ENCODE measurements around the gene SH3PXD2A.

Gene SH3PXD2A, protein sequence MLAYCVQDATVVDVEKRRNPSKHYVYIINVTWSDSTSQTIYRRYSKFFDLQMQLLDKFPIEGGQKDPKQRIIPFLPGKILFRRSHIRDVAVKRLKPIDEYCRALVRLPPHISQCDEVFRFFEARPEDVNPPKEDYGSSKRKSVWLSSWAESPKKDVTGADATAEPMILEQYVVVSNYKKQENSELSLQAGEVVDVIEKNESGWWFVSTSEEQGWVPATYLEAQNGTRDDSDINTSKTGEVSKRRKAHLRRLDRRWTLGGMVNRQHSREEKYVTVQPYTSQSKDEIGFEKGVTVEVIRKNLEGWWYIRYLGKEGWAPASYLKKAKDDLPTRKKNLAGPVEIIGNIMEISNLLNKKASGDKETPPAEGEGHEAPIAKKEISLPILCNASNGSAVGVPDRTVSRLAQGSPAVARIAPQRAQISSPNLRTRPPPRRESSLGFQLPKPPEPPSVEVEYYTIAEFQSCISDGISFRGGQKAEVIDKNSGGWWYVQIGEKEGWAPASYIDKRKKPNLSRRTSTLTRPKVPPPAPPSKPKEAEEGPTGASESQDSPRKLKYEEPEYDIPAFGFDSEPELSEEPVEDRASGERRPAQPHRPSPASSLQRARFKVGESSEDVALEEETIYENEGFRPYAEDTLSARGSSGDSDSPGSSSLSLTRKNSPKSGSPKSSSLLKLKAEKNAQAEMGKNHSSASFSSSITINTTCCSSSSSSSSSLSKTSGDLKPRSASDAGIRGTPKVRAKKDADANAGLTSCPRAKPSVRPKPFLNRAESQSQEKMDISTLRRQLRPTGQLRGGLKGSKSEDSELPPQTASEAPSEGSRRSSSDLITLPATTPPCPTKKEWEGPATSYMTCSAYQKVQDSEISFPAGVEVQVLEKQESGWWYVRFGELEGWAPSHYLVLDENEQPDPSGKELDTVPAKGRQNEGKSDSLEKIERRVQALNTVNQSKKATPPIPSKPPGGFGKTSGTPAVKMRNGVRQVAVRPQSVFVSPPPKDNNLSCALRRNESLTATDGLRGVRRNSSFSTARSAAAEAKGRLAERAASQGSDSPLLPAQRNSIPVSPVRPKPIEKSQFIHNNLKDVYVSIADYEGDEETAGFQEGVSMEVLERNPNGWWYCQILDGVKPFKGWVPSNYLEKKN

GRCh38 chr10:103855424-103855823, at the start of gene SH3PXD2A:
Gene SH3PXD2A, minus strand, starts transcription at chr10:103855576. Its CDS starts 310 bp downstream, at chr10:103855266.
- Histone ChIP-seq H3K4me1 (ENCODE audit: control insufficient read depth, insufficient read depth, low read length) (peaks cover 17% of the 10 kb centered on the region; the same call in 1 of the 2 replicates), H3K9me3 (ENCODE audit: control insufficient read depth, insufficient read depth, low read depth, low read length) (no peaks in the 10 kb centered on the region), H3K9ac (ENCODE audit: low read length) (peak within 1 kb of the TSS; percentile 79), H3K27ac (ENCODE audit: low read depth, low read length) (no peak within 1 kb of the TSS; the same call in 1 of the 2 replicates), H3K4me3 (ENCODE audit: low read depth, low read length) (peak within 1 kb of the TSS; percentile 75), H3K36me3 (ENCODE audit: control insufficient read depth, insufficient read depth, low read length) (no peaks in the 10 kb centered on the region), H3K27me3 (ENCODE audit: control insufficient read depth, insufficient read depth, low read length) (peaks cover 32% of the 10 kb centered on the region; the same call in 1 of the 2 replicates)

- Histone ChIP-seq H3K4me3 (ENCODE audit: low read depth, low read length) (no peak overlapping the region), H3K27me3 (ENCODE audit: control insufficient read depth, insufficient read depth, low read length) (no peaks in the 10 kb centered on the region), H3K27ac (ENCODE audit: low read depth, low read length) (no peak overlapping the region), H3K4me1 (ENCODE audit: control insufficient read depth, insufficient read depth, low read length) (peaks cover 5% of the 10 kb centered on the region; the same call in 1 of the 2 replicates), H3K9ac (ENCODE audit: low read length) (no peak overlapping the region), H3K9me3 (ENCODE audit: control insufficient read depth, insufficient read depth, low read depth, low read length) (no peaks in the 10 kb centered on the region), H3K36me3 (ENCODE audit: control insufficient read depth, insufficient read depth, low read length) (peaks cover 15% of the 10 kb centered on the region)
These were observed 45.9 kb upstream of the SH3PXD2A start for GRCh38 chr10:103901299-103901698.

GRCh38 chr10:103899312-103899711, 43.9 kb upstream of the SH3PXD2A start:
- H3K27me3 ChIP-seq (ENCODE audit: control insufficient read depth, insufficient read depth, low read length), result no peaks in the 10 kb centered on the region
- H3K9me3 ChIP-seq (ENCODE audit: control insufficient read depth, insufficient read depth, low read depth, low read length), result no peaks in the 10 kb centered on the region
- no peak overlapping the region for H3K9ac ChIP-seq (ENCODE audit: low read length)
- H3K4me1 ChIP-seq (ENCODE audit: control insufficient read depth, insufficient read depth, low read length), result peaks cover 13% of the 10 kb centered on the region; the same call in 1 of the 2 replicates
- H3K36me3 ChIP-seq (ENCODE audit: control insufficient read depth, insufficient read depth, low read length), result peaks cover 18% of the 10 kb centered on the region
- H3K27ac ChIP-seq (ENCODE audit: low read depth, low read length), result no peak overlapping the region
- H3K4me3 ChIP-seq (ENCODE audit: low read depth, low read length), result no peak overlapping the region

DNA sequence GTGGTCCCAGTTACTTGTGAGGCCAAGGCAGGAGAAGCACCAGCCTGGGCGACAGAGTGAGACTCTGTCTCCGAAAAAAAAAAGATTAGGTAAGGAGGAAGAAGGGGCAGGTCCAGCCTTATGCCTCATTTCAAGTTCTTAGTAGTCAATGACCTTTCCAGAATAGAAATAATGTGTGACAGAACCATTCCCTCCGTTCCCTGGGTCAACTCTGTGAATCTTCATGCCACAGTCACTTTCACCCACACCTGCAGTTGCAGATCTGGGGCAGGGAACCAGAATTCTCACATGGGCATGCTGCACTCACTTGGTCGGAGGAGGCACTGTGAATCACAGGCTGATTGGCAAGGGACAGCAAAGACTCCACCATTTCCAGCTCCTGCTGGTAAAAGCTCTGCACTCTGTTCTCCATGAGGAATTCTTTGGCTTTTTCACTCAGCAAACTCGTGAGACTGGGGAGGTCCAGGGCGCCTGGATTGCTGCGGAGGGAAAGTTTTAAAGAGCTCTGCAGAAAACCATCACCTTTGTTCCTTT, 41.9 kb upstream of the SH3PXD2A start:
- Histone ChIP-seq H3K27ac (ENCODE audit: low read depth, low read length) (no peak overlapping the region), H3K4me3 (ENCODE audit: low read depth, low read length) (no peak overlapping the region), H3K4me1 (ENCODE audit: control insufficient read depth, insufficient read depth, low read length) (peaks cover 13% of the 10 kb centered on the region; the same call in 1 of the 2 replicates)

DNA sequence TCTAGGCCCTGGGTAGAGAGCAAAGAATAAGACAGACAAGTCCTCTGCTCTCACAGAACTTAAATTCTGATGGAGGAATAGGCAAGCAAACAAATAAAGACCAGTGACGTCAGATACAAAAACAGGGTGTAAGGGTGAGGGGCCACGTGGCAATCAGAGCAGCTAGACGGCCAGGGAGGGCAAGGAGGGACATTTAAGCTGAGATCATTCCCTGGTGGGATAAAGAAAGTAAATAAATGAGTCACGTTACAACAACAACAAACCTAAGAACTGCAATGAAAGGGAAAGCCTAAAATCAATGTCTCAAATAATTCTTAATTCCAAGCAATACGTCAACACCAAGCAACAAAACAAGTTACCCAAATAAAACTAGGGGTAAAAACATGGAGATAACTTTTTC, 40.8 kb upstream of the SH3PXD2A start:
- H3K9ac ChIP-seq (ENCODE audit: low read length), result no peak overlapping the region
- H3K36me3 ChIP-seq (ENCODE audit: control insufficient read depth, insufficient read depth, low read length), result peaks cover 25% of the 10 kb centered on the region
- H3K27me3 ChIP-seq (ENCODE audit: control insufficient read depth, insufficient read depth, low read length), result no peaks in the 10 kb centered on the region
- no peaks in the 10 kb centered on the region for H3K9me3 ChIP-seq (ENCODE audit: control insufficient read depth, insufficient read depth, low read depth, low read length)
- no peak overlapping the region for H3K27ac ChIP-seq (ENCODE audit: low read depth, low read length)
- no peak overlapping the region for H3K4me3 ChIP-seq (ENCODE audit: low read depth, low read length)
- peaks cover 13% of the 10 kb centered on the region; the same call in 1 of the 2 replicates for H3K4me1 ChIP-seq (ENCODE audit: control insufficient read depth, insufficient read depth, low read length)

More for the DNA sequence above, 41.9 kb upstream of the SH3PXD2A start:
- Histone ChIP-seq H3K9ac (ENCODE audit: low read length) (no peak overlapping the region), H3K36me3 (ENCODE audit: control insufficient read depth, insufficient read depth, low read length) (peaks cover 18% of the 10 kb centered on the region), H3K27me3 (ENCODE audit: control insufficient read depth, insufficient read depth, low read length) (no peaks in the 10 kb centered on the region), H3K9me3 (ENCODE audit: control insufficient read depth, insufficient read depth, low read depth, low read length) (no peaks in the 10 kb centered on the region)

DNA sequence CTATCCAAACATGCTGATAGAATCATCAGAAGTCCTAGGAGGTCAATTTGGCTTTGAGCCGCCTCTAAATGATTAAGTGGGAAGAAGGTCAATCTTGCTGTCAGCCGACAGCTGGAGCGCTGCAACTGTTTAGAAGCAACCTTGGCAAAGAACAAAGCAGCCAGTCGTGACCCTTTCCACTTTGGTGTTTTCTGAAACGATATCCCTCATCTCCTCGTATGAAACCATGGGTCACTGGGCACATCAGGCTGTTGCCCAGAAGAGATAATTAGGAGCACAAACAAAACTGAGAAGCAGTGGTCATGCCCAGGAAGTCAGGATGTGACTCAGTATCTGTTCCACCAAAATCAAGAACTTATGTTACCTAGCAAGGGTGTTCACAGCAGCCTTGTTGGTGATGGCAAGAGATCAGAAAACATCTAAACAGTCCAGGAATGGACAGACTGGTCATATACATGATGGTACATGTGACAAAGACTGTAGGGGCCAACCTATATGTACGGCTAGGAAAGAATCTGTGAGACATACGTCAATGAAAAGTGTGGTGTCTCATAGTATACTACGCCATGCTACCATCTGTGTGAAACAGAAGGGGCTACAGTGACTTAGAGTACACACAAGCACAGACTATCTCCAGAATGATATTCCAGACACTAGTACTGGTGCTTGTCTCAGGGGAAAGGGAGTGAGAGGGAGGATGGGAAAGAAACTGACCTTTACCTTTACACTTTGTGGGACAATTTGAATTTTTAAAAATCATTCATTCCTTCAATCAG, 40.2 kb upstream of the SH3PXD2A start:
- H3K4me1 ChIP-seq (ENCODE audit: control insufficient read depth, insufficient read depth, low read length), result peaks cover 13% of the 10 kb centered on the region; the same call in 1 of the 2 replicates
- H3K4me3 ChIP-seq (ENCODE audit: low read depth, low read length), result no peak overlapping the region
- H3K9me3 ChIP-seq (ENCODE audit: control insufficient read depth, insufficient read depth, low read depth, low read length), result no peaks in the 10 kb centered on the region
- no peak overlapping the region for H3K27ac ChIP-seq (ENCODE audit: low read depth, low read length)
- no peak overlapping the region for H3K9ac ChIP-seq (ENCODE audit: low read length)
- H3K27me3 ChIP-seq (ENCODE audit: control insufficient read depth, insufficient read depth, low read length), result no peaks in the 10 kb centered on the region
- peaks cover 30% of the 10 kb centered on the region for H3K36me3 ChIP-seq (ENCODE audit: control insufficient read depth, insufficient read depth, low read length)

- Histone ChIP-seq H3K4me3 (ENCODE audit: low read depth, low read length) (no peak overlapping the region), H3K9ac (ENCODE audit: low read length) (no peak overlapping the region), H3K36me3 (ENCODE audit: control insufficient read depth, insufficient read depth, low read length) (peaks cover 34% of the 10 kb centered on the region), H3K4me1 (ENCODE audit: control insufficient read depth, insufficient read depth, low read length) (peaks cover 8% of the 10 kb centered on the region; the same call in 1 of the 2 replicates), H3K27me3 (ENCODE audit: control insufficient read depth, insufficient read depth, low read length) (no peaks in the 10 kb centered on the region), H3K27ac (ENCODE audit: low read depth, low read length) (no peak overlapping the region), H3K9me3 (ENCODE audit: control insufficient read depth, insufficient read depth, low read depth, low read length) (no peaks in the 10 kb centered on the region)
These were observed 39.1 kb upstream of the SH3PXD2A start for GRCh38 chr10:103894441-103894864.

GRCh38 chr10:103893817-103894216, 38.4 kb upstream of the SH3PXD2A start:
- H3K4me1 ChIP-seq (ENCODE audit: control insufficient read depth, insufficient read depth, low read length), result peaks cover 8% of the 10 kb centered on the region; the same call in 1 of the 2 replicates
- H3K27ac ChIP-seq (ENCODE audit: low read depth, low read length), result no peak overlapping the region
- H3K9ac ChIP-seq (ENCODE audit: low read length), result no peak overlapping the region
- peaks cover 29% of the 10 kb centered on the region for H3K36me3 ChIP-seq (ENCODE audit: control insufficient read depth, insufficient read depth, low read length)
- H3K4me3 ChIP-seq (ENCODE audit: low read depth, low read length), result no peak overlapping the region
- no peaks in the 10 kb centered on the region for H3K9me3 ChIP-seq (ENCODE audit: control insufficient read depth, insufficient read depth, low read depth, low read length)
- no peaks in the 10 kb centered on the region for H3K27me3 ChIP-seq (ENCODE audit: control insufficient read depth, insufficient read depth, low read length)

DNA sequence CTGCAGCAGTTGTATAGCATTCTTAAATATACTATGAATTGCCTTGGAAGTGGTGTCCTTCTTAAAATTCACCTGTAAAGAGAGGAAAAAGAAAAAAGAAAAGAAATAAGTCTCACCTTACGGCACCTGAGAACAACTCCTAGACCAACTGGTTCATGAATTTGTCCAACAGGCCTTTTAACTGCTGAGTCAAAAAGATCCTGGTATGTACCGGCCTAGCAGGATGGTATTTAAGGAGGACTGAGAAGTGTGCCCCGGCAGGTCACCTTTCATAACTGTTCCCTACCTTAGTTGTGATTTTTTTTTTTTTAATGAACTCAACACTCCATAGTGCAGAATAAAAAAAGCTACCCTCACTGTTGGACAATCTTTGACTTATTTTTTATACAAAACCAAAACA, 36.8 kb upstream of the SH3PXD2A start:
- H3K4me3 ChIP-seq (ENCODE audit: low read depth, low read length), result no peak overlapping the region
- no peak overlapping the region for H3K27ac ChIP-seq (ENCODE audit: low read depth, low read length)
- no peaks in the 10 kb centered on the region for H3K27me3 ChIP-seq (ENCODE audit: control insufficient read depth, insufficient read depth, low read length)
- no peak overlapping the region for H3K9ac ChIP-seq (ENCODE audit: low read length)
- H3K9me3 ChIP-seq (ENCODE audit: control insufficient read depth, insufficient read depth, low read depth, low read length), result no peaks in the 10 kb centered on the region
- H3K4me1 ChIP-seq (ENCODE audit: control insufficient read depth, insufficient read depth, low read length), result peaks cover 8% of the 10 kb centered on the region; the same call in 1 of the 2 replicates
- H3K36me3 ChIP-seq (ENCODE audit: control insufficient read depth, insufficient read depth, low read length), result peaks cover 32% of the 10 kb centered on the region

DNA sequence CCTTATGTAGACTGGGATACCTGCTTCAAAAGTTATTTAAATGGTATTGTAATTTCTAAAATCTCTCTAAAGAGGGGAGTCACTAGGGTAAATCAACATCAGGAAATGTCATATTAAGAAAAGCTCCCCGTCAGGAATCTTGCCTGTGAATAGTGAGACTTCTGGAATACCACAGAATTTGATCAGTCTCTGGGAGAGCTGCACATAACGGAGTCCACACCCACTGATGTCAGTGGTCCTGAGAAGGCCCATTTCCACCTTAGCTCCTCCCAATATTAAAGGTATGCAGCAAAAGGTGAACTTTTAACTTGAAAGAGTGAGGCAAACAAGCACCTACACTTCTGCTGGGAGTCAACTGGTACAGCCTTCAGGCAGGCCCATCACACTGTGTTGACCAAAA, 35.3 kb upstream of the SH3PXD2A start:
- peaks cover 32% of the 10 kb centered on the region for H3K36me3 ChIP-seq (ENCODE audit: control insufficient read depth, insufficient read depth, low read length)
- peaks cover 6% of the 10 kb centered on the region; the same call in 1 of the 2 replicates for H3K4me1 ChIP-seq (ENCODE audit: control insufficient read depth, insufficient read depth, low read length)
- H3K9me3 ChIP-seq (ENCODE audit: control insufficient read depth, insufficient read depth, low read depth, low read length), result no peaks in the 10 kb centered on the region
- H3K4me3 ChIP-seq (ENCODE audit: low read depth, low read length), result no peak overlapping the region
- H3K27me3 ChIP-seq (ENCODE audit: control insufficient read depth, insufficient read depth, low read length), result no peaks in the 10 kb centered on the region
- H3K27ac ChIP-seq (ENCODE audit: low read depth, low read length), result no peak overlapping the region
- H3K9ac ChIP-seq (ENCODE audit: low read length), result no peak overlapping the region
